H9 (cell line): ENCODE results near the gene PIAS1. TPM values are rescaled to one million over a fixed set of nuclear protein-coding genes. Genes with fewer than 3 reads are reported as not detected.

Source experiments
- DNase-seq: peaks from one replicate; pipeline ENCODE4 v3.0.0-alpha.2; 2017
- H2AFZ ChIP-seq: one replicate; pipeline ENCODE4 v1.6.1; 2013; ENCODE audit warnings: mild to moderate bottlenecking, low read length, control low read depth, moderate library complexity
- H2AK5ac ChIP-seq: 2 replicates; pipeline ENCODE4 v1.6.1; 2013; ENCODE audit warnings: low read length, control low read depth, mixed read lengths; ENCODE audit not compliant: insufficient read length
- H2BK120ac ChIP-seq: one replicate; pipeline ENCODE4 v1.6.1; 2013; ENCODE audit warnings: low read depth, mild to moderate bottlenecking, low read length, control low read depth, inconsistent platforms; ENCODE audit not compliant: poor library complexity, severe bottlenecking
- H2BK12ac ChIP-seq: 2 replicates; pipeline ENCODE4 v1.6.1; 2013; ENCODE audit warnings: low read length, control low read depth, mixed read lengths, low read depth; ENCODE audit not compliant: insufficient read length
- H2BK15ac ChIP-seq: 2 replicates; pipeline ENCODE4 v1.6.1; 2013; ENCODE audit warnings: low read depth, low read length, control low read depth
- H2BK20ac ChIP-seq: one replicate; pipeline ENCODE4 v1.6.1; 2013; ENCODE audit warnings: low read depth, mild to moderate bottlenecking, low read length, control low read depth, inconsistent platforms; ENCODE audit not compliant: poor library complexity, severe bottlenecking
- H2BK5ac ChIP-seq: 2 replicates; pipeline ENCODE4 v1.6.1; 2013; ENCODE audit warnings: low read length, control low read depth, mixed read lengths; ENCODE audit not compliant: insufficient read length
- H3K14ac ChIP-seq: 2 replicates; pipeline ENCODE4 v1.6.1; 2013; ENCODE audit warnings: low read length, control low read depth; ENCODE audit not compliant: insufficient read depth
- H3K18ac ChIP-seq: 2 replicates; pipeline ENCODE4 v1.6.1; 2013; ENCODE audit warnings: low read depth, mild to moderate bottlenecking, mixed read lengths, low read length, control low read depth; ENCODE audit not compliant: insufficient read length
- H3K23ac ChIP-seq: 2 replicates; pipeline ENCODE4 v1.6.1; 2013; ENCODE audit warnings: low read length, control low read depth, mixed read lengths, low read depth; ENCODE audit not compliant: insufficient read length
- H3K23me2 ChIP-seq: 2 replicates; pipeline ENCODE4 v1.6.1; 2013; ENCODE audit warnings: low read depth, mild to moderate bottlenecking, mixed read lengths, low read length, control low read depth; ENCODE audit not compliant: insufficient read length, poor library complexity, severe bottlenecking
- H3K27ac ChIP-seq: 2 replicates; pipeline ENCODE4 v1.5.1; 2013; ENCODE audit warnings: low read length, control low read depth, mixed read lengths, low read depth; ENCODE audit not compliant: insufficient read length
- H3K27me3 ChIP-seq: 2 replicates; pipeline ENCODE4 v1.6.1; 2013; ENCODE audit warnings: low read length, control low read depth, inconsistent platforms; ENCODE audit not compliant: insufficient read depth
- H3K4ac ChIP-seq: 2 replicates; pipeline ENCODE4 v1.6.1; 2013; ENCODE audit warnings: low read depth, mild to moderate bottlenecking, control low read depth, inconsistent platforms, low read length, moderate library complexity
- H3K4me1 ChIP-seq: 2 replicates; pipeline ENCODE4 v1.6.1; 2013; ENCODE audit warnings: low read length, control low read depth, inconsistent platforms; ENCODE audit not compliant: insufficient read depth
- H3K4me2 ChIP-seq: 2 replicates; pipeline ENCODE4 v1.6.1; 2013; ENCODE audit warnings: low read length, control low read depth, mixed read lengths; ENCODE audit not compliant: insufficient read length, insufficient read depth
- H3K56ac ChIP-seq: 2 replicates; pipeline ENCODE4 v1.6.1; 2013; ENCODE audit warnings: low read depth, mild to moderate bottlenecking, mixed read lengths, low read length, control low read depth; ENCODE audit not compliant: insufficient read length
- H3K79me1 ChIP-seq: 2 replicates; pipeline ENCODE4 v1.6.1; 2013; ENCODE audit warnings: low read depth, mild to moderate bottlenecking, moderate library complexity, low read length, control low read depth, inconsistent platforms; ENCODE audit not compliant: insufficient read depth, poor library complexity, severe bottlenecking
- H3K79me2 ChIP-seq: 2 replicates; pipeline ENCODE4 v1.6.1; 2013; ENCODE audit warnings: low read length, control low read depth, inconsistent platforms; ENCODE audit not compliant: insufficient read depth
- H3K9ac ChIP-seq: 2 replicates; pipeline ENCODE4 v1.6.1; 2013; ENCODE audit warnings: low read length, control low read depth, mixed read lengths; ENCODE audit not compliant: insufficient read length; ENCODE audit errors: extremely low read depth
- H3K9me3 ChIP-seq: one replicate; pipeline ENCODE4 v1.6.1; 2013; ENCODE audit warnings: low read depth, low read length, inconsistent platforms; ENCODE audit not compliant: control insufficient read depth
- H3T11ph ChIP-seq: one replicate; pipeline ENCODE4 v1.6.1; 2013; ENCODE audit warnings: mild to moderate bottlenecking, low read length, control low read depth, inconsistent platforms
- H4K20me1 ChIP-seq: one replicate; pipeline ENCODE4 v1.6.1; 2013; ENCODE audit not compliant: control insufficient read depth, insufficient read length, insufficient read depth
- H4K5ac ChIP-seq: 2 replicates; pipeline ENCODE4 v1.6.1; 2013; ENCODE audit warnings: low read depth, mild to moderate bottlenecking, mixed read lengths, low read length, control low read depth; ENCODE audit not compliant: insufficient read length
- H4K8ac ChIP-seq: replicated peaks from 2 replicates; pipeline ENCODE4 v1.6.1; 2013; ENCODE audit warnings: low read length, control low read depth, mixed read lengths, low read depth; ENCODE audit not compliant: insufficient read length
- H4K91ac ChIP-seq: 2 replicates; pipeline ENCODE4 v1.6.1; 2013; ENCODE audit warnings: low read depth, mild to moderate bottlenecking, moderate library complexity, mixed read lengths, low read length, control low read depth; ENCODE audit not compliant: insufficient read length
- H3K27ac Mint-ChIP-seq, 3 experiments: 2 replicates in 2 of 3; 3 replicates in 1 of 3; pipeline ENCODE4 v1.8.0; 2020 to 2021; ENCODE audit warnings: mixed read lengths in 3 of 3, mild to moderate bottlenecking in 1 of 3, moderate library complexity in 1 of 3
- H3K27me3 Mint-ChIP-seq: 2 replicates; pipeline ENCODE4 v1.8.0; 2021; ENCODE audit warnings: low read depth, mild to moderate bottlenecking, moderate library complexity, mixed read lengths
- H3K36me3 Mint-ChIP-seq, 3 experiments: 2 replicates in 2 of 3; 3 replicates in 1 of 3; pipeline ENCODE4 v1.8.0; 2020 to 2021; ENCODE audit warnings: low read depth in 3 of 3, mixed read lengths in 3 of 3; ENCODE audit not compliant: insufficient read depth in 1 of 3
- H3K4me1 Mint-ChIP-seq, 2 experiments: 2 replicates each; pipeline ENCODE4 v1.8.0; 2020; ENCODE audit warnings: mixed read lengths in 2 of 2
- H3K4me3 Mint-ChIP-seq, 2 experiments: 2 replicates in 1 of 2; 3 replicates in 1 of 2; pipeline ENCODE4 v1.8.0; 2020 to 2021; ENCODE audit warnings: mild to moderate bottlenecking in 2 of 2, mixed read lengths in 2 of 2, moderate library complexity in 1 of 2
- H3K9me3 Mint-ChIP-seq, 2 experiments: 2 replicates in 1 of 2; 3 replicates in 1 of 2; pipeline ENCODE4 v1.8.0; 2020; ENCODE audit warnings: mild to moderate bottlenecking in 2 of 2, mixed read lengths in 2 of 2, moderate library complexity in 1 of 2
- WGBS: extraction: QIAGEN DNeasy Blood & Tissue Kit; methylation state at CpG from one replicate; pipeline ENCODE4 v1.1.7; 2013; ENCODE audit warnings: missing lambda C conversion rate, low lambda C conversion rate, mixed read lengths; ENCODE audit not compliant: insufficient read length; ENCODE audit errors: extremely low coverage; 5-methylcytosine and 5-hydroxymethylcytosine counted together
- total RNA-seq: library from RNA; stranded (reverse); gene quantifications from 2 replicates; pipeline ENCODE4 v1.2.1, GENCODE V29; 2021
- TF ChIP-seq, protein P1 (sequence below): fragments of 200-600 bp; sonication (generic); conservative IDR thresholded peaks from 3 replicates; pipeline ENCODE4 v1.8.0; 2021; ENCODE audit warnings: antibody characterized with exemption, mild to moderate bottlenecking

The PIAS1 gene
- total RNA-seq, 1 experiment from 2014 or later = 31.1 TPM

DNA sequence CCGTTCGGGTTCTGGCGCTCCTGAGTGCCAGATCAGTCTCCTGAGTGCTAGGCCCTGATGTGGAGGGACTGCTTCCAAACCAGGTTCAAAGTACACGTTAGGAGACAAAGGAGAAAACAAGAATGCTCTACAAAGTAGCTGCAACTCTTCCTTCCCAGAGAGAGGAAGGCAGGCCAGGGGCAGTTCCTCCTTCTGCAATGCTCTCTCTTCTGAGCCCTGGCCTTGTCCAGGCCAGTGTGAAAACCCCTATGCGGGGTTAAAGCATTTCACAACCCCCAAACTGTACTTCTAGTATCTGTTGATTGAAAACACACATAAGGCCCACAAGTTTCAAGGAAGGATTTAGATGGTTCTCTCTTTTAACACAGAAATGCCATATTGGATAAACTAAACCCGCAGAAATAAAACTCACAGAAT, 160.7 kb downstream of the PIAS1 start:
- Histone ChIP-seq H3K23ac (no peak overlapping the region), H3K18ac (no peak overlapping the region), H4K5ac (no peak overlapping the region), H2BK5ac (no peak overlapping the region), H3K27ac (no peak overlapping the region), H2BK12ac (no peak overlapping the region), H3K79me2 (peaks cover 6% of the 10 kb centered on the region; the same call in 1 of the 2 replicates), H4K91ac (no peak overlapping the region), H3K23me2 (no peaks in the 10 kb centered on the region), H3K4me1 (no peaks in the 10 kb centered on the region), H2BK120ac (no peak overlapping the region), H3K27me3 (no peaks in the 10 kb centered on the region), H2BK20ac (no peak overlapping the region), H3K4me2 (no peak overlapping the region), H3K9ac (no peak overlapping the region), H4K8ac (no peak overlapping the region), H3K4ac (no peak overlapping the region), H2BK15ac (no peak overlapping the region), H3K14ac (no peak overlapping the region), H2AK5ac (no peak overlapping the region), H3K56ac (no peak overlapping the region), H2AFZ (no peak overlapping the region), H3K79me1 (peaks cover 21% of the 10 kb centered on the region), H3K9me3 (no peaks in the 10 kb centered on the region), H3T11ph (no peak overlapping the region), H4K20me1 (peaks cover 2% of the 10 kb centered on the region)
- peaks cover 16 to 38% (median 34%) of the 10 kb centered on the region in 3 experiments; a peak in 6 of 7 replicates for H3K36me3 Mint-ChIP-seq
- H3K9me3 Mint-ChIP-seq = no peaks in the 10 kb centered on the region
- peaks cover 2 to 15% of the 10 kb centered on the region in 2 experiments; a peak in 3 of 4 replicates for H3K4me1 Mint-ChIP-seq
- TF ChIP-seq, protein P1, sequence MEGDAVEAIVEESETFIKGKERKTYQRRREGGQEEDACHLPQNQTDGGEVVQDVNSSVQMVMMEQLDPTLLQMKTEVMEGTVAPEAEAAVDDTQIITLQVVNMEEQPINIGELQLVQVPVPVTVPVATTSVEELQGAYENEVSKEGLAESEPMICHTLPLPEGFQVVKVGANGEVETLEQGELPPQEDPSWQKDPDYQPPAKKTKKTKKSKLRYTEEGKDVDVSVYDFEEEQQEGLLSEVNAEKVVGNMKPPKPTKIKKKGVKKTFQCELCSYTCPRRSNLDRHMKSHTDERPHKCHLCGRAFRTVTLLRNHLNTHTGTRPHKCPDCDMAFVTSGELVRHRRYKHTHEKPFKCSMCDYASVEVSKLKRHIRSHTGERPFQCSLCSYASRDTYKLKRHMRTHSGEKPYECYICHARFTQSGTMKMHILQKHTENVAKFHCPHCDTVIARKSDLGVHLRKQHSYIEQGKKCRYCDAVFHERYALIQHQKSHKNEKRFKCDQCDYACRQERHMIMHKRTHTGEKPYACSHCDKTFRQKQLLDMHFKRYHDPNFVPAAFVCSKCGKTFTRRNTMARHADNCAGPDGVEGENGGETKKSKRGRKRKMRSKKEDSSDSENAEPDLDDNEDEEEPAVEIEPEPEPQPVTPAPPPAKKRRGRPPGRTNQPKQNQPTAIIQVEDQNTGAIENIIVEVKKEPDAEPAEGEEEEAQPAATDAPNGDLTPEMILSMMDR = no peak
- DNase-seq = no peak
- H3K27me3 Mint-ChIP-seq = no peaks in the 10 kb centered on the region; the same call in 1 of the 2 replicates
- H3K27ac Mint-ChIP-seq = peak overlapping the region in 2 of 3 experiments; percentile 19 to 83; a peak in 1 of 7 replicates
- no peak overlapping the region for H3K4me3 Mint-ChIP-seq
- no CpG with 5 or more reads among the region's 6 CpGs for WGBS
